ENCODE results near the gene ZNF692.

DNA sequence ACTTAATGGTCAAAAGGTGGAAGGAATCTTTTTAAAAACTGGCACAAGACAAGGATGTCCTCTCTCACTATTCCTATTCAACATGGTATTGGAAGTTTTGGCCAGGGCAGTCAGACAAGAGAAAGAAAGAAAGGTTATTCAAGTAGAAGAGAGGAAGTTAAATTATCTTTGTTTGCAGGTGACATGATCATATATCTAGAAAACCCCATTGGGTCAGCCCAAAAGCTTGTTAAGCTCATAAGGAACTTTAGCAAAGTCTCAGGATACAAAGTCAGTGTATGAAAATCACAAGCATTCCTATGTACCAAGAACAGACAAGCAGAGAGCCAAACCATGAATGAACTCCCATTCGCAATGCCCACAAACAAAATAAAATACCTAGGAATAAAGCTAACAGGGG, 41.8 kb upstream of the ZNF692 start:
- TF ChIP-seq CTCF (IDR thresholded peaks at IDR 0.05; ENCODE audit: low read depth, low read length, poor library complexity, severe bottlenecking) (no peak), EZH2phosphoT487 (IDR thresholded peaks at IDR 0.05; ENCODE audit: borderline replicate concordance, low read length) (no peak)

Measured in DOHH2 (cell line).